CD4-positive, alpha-beta T cell treated with Interferon gamma for 1 hour (primary cell): ENCODE measurements around the gene C10orf143.
"Not testable (repeated sequence)": the region's sequence is repeated elsewhere in the genome, so short reads cannot be mapped to it uniquely, and the experiment has no call there.

Source experiments
- DNase-seq: peaks from one replicate; pipeline ENCODE4 v3.0.0-alpha.2; 2020

The C10orf143 gene

DNA sequence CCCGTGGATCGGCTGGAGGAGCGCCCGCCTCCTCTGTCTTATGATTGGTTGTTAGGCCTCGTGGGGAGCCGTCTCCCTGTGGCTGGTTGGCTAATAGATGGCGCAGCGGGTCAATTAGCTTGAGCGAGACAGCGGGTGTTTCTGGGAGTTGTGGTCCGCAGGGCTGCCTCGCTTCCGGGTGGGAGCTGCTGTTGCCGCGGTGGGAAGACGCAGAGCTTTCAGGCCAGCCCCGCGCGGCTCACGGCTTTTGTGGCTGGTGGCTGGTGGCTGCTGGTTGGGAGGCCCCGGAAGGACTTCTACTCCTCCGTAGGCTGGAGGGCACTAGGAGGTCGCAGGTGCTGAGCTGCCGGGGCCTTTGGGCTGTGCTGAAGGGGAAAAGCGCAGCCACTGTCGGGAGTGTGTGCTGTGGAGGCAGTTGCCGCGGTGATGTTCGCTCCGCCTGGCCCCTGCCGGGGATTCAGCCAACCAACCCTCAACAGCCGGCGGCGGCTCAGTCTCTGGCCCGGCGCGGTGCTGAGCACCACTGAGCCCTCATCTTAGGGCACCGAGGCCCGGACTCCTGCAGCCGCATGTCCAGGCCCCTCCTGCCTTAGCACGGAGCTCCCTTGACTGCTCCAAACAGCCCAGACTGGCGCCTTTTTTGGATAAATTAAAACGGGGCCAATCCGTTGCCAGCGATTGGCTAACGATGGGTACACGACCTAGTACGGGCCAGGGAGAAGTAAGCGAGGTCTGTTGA is 652 bp upstream of the C10orf143 start:
- DNase-seq: peak; percentile 96

DNA sequence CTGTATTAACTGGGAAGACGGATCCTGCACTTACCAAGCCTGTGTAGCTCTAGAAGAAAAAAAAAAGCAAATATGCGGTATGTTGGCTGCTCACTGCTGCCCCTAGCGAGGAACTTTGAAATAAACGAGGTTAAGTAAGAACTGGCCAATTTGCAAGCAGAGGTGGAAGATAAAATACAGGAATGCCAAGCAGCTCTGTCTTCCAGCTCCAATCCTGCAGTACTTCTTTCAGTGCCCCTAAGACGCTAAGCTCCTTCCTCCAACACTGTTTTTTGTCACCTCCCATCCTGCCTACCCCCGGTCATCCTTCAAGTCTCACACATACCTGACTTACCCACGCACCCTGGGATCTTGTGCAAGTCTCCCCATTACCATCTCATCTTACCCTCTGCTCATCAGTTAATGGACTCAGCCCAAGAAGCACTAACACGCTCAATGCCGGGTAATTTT is 809 bp downstream of the C10orf143 start:
- DNase-seq: peak; percentile 63

DNA sequence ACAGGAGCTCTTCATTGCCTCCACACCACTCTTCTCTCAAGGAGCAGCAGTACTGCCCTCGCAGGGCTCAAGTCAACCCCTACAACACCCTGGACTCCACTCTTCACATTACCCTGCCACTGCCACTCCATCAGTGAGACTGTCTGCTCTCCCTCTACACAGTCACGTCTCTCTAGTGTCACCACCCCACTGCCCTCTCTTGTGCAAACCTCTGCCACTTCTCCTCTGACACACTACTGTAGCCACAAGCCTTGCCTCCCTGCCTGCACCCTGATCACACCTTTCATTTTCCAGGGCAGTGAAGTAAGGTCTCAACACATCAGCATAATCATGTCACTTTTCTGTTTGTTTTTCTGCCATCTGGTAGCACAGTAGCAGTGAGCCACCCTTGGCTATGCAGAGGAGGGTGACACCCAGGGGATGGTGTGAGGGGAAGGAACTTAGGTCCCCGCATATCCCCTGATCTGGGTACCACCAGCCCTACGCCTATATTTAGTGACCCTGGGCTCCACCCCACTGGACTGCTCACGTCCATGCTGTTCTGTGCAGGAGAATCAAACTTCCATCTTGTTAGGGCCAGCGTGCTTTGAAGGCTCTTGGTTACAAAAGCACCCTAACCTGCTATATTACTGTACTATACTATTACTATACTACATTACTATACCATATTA is 1.6 kb downstream of the C10orf143 start:
- no peak for DNase-seq

DNA sequence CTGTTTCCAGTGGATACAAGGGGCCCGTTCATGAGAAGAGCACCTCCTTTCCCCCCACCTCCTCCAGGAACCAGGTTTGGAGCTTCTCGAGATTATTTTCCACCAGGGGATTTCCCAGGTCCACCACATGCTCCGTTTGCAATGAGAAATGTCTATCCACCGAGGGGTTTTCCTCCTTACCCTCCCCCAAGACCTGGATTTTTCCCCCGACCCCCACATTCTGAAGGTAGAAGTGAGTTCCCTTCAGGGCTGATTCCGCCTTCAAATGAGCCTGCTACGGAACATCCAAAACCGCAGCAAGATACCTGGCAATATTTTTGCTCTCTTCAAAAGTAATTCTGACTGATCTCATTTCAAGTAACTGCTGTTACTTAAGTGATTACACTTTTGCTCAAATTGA is 2.5 kb downstream of the C10orf143 start:
- DNase-seq: not testable (repeated sequence)

DNA sequence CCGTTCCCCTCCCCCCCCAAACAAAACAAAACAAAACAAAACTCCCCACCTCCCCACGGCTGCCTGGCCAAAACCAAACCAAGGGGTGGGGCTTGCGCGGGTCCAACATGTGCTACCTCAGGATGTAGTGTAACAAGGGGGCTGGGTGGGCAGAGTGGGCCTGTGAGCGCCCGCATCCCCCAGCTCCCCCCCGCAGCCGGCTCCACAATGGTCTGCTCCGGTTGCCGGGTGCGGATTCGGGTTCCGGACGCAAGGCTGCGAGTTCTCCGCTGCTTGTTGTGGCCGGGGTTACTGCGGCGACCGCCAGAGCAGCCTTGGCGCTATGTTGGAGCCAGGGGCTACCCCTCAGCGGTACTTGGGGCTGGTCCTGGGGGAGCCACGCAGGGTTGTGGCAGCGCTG is 4.9 kb downstream of the C10orf143 start:
- no peak for DNase-seq

DNA sequence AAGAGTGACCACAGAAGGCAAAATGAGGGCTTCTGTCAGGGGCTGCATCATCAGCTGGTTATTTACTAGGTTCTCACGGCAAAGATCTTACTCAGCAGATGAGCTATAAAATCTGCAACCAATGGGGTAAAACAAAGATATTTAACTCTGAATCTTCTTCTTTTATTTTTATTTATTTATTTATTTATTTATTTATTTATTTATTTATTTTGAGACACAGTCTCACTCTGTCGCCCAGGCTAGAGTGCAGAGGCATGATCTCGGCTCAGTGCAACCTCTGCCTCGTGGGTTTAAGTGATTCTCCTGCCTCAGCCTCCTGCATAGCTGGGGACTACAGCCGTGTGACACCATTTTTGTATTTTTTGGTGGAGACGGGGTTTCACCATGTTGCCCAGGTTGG is 11.3 kb downstream of the C10orf143 start:
- DNase-seq: no peak

DNA sequence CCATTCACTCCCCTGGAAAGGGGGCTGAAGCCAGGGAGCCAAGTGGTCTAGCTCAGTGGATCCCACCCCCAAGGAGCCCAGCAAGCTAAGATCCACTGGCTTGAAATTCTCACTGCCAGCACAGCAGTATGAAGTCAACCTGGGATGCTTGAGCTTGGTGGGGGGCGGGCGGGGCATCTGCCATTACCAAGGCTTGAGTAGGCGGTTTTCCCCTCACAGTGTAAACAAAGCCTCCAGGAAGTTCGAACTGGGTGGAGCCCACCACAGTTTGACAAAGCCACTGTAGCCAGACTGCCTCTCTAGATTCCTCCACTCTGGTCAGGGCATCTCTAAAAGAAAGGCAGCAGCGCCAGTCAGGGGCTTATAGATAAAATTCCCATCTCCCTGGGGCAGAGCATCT is 20.1 kb downstream of the C10orf143 start:
- DNase-seq: not testable (repeated sequence)

DNA sequence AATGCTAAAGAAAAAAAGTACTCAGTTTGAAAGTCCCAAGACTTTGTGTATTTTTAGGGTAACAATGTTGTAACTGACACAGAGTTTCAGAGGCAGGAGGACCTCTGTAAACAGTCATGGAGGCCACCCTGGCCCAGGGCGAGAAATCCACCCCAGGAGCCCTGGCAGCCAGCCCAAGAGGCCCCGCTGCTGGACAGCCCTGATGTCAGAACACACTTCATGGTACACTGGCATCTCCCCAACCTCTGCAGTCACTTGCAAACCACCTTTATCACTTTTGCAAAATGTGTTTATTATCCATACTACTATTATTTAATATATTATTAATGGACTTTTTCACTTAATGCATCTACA is 30.2 kb downstream of the C10orf143 start:
- no peak for DNase-seq

DNA sequence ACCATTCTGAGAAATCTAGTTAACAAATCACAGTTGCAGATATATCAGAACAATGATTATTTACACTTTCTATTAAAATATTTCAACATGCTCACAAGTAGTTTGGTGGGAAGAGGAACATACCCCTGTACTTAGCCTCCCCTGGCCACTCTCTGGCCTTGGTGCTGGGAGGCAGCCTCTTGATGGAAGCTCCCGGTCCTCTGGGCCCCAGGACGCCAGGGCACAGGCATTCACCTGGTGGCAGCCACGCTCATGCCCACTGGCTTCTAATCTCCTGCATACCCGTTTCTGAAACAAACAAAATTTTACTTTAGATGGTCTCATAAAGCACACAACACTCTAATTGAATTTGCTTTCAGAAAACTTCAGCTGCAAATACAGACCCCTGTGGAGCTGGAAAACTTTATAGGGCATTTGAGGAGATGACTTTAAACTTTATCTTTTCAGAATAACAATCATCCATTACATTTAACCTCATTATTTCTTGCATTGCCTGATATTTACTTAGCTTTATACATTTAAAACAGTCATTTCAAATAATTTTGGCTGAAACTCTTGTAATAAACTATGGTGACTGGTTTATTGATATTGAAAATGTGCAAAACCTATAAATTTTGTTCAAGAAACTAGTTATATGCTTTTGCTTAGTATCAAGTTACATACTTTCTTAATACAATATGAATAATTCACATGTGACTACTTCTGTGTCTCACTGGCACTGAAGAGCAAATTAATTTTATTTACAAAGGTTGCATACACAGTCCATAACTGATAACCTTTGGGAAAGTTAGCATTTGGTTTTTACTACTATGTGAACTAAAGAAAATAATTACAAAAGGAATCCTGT is 30.8 kb downstream of the C10orf143 start:
- DNase-seq: no peak

DNA sequence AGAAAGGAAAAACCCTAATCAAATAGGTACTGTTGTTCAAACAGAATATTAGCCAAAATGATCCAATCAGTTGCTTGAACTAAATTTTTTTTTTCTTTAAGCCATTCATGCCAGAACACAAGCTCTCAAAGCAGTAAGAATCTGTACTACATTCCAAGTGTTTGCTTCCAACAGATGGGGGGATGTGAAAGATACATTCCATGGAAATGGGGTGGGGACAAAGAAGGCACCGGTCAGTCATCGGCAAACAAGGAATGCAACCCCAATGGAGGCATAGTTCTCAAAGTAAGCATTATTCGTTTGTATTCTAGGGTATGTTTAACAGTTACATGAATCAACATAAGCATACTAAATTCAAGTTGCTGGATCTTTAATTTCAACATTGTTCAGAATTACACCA is 32.5 kb downstream of the C10orf143 start:
- DNase-seq: no peak

DNA sequence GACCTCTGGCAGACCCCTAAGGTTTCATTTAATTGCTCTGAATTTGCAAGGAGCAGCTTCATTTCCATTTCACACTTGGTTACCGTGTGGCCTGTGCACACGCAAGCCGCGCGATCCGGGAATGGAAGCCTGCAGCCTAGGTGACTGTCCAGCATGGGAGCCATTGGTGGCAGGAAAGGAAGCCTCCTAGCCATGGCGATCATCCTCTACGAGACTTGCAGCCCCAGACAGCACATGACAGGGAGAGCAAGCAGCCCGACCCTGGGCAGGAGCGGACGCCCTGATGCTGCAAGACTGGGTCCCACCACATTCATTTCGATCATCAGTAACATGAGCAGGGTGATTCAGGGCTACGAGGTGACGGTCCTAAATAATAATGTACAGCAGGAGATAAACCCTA is 33.9 kb downstream of the C10orf143 start:
- DNase-seq: no peak

DNA sequence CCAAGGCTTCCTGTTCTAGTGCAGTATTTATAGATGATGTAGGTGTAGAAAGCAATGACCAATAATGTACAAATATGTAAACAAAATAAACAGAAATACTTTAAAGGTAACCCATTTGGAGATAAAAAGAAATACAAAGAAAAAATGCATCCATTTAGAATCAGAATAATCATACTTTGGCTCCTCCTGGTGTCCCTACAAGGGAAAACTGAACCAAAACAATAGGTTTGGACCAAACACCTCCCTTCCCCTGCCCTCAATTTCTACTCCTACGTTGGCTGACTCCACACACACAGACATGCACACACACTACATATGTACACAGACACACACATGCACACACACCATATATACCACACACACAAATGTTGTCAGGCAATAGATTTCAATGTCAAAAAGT is 36.0 kb downstream of the C10orf143 start:
- DNase-seq: no peak

DNA sequence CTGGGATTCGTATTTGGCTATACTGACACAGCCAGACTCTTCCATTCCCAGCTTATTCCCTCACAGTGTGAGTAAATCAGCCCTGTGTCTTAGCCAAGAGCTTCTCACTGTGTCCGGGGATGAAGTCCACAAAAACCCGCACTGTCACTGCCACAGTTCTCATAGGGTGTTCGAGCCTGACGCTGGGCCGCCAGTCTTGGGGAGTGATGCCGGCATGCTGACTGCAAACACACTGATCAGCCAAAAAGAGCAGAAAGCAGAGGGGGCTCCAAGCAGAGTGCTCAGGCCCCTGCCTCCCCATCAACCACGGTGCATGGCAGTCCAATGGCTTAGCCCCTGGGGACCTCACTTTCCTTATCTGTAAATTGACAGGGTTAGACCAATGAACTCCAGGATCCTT is 36.7 kb downstream of the C10orf143 start:
- no peak for DNase-seq

DNA sequence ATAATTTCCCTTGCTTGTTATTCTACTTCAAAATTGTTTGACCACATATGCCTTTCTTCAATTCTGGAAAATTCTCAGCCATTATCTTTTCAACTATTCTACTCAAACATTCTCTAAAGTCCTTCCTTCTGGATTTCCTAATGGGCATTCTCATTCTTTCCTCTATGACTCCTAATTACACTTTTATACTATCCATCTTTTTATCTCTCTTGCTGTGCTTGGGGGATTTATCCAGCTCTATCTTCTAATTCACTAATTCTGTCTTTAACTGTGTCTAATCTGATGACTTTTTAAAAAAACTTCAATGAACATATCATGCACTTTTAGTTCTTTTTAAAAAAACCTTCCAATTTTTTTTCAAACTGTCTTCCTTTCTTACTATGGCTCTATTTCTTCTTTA is 38.4 kb downstream of the C10orf143 start:
- no peak for DNase-seq

DNA sequence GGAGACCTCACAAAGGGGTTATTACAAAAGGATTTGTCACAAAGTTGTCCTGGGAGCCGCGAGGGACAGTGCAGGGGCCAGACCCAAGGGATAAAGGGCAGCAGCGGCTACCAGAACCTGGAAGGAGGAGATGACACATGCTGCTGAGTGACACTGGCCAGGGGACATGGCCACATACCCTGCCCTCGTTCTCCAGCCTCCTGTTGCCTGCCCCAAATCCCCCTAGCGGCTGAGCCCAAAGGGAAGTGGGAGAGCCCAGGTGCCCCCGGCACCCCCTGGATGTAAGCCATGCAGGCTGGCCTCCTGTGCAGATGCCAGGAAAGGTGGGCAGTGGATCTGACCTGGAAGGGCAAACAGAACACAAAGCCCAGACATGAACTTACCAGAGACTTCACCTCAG is 42.7 kb downstream of the C10orf143 start:
- no peak for DNase-seq

DNA sequence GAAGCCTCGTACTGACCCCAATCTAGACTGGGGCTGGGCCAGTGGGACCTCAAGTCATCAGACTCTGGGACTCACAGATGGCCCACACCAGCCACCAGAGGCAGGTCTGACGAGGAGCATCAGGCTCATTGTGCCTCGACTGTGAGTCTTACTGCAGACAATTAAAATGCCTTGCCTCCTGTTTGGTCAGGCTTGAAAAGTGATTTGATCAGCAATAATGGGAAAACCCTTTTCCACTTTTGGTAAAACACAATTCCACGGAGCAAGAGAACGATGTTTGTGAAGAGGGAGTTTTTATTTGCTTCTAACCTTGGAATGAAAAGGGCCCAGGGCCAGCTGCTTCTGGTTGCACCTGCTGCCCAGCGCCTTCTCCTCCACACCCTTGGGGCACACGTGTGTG is 43.9 kb downstream of the C10orf143 start:
- DNase-seq: no peak

DNA sequence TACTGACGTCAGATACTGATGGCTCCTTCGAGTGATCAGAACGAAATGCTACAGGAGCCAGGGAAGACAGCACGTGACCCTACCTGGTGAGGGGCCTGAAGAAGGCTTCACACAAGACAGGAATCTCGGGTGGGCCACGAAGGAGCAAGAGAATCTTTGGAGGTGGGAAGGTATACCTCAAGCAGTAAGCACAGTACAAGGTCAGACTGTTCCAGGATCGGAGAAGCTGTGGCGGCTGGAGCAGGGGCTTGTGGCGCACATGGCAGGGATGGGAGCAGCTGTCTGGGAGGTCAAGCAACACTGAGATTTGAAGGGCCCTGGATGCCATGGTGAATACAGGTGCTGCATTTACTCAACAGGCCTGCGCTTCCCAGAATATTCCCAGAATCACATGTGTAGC is 45.4 kb downstream of the C10orf143 start:
- DNase-seq: no peak

DNA sequence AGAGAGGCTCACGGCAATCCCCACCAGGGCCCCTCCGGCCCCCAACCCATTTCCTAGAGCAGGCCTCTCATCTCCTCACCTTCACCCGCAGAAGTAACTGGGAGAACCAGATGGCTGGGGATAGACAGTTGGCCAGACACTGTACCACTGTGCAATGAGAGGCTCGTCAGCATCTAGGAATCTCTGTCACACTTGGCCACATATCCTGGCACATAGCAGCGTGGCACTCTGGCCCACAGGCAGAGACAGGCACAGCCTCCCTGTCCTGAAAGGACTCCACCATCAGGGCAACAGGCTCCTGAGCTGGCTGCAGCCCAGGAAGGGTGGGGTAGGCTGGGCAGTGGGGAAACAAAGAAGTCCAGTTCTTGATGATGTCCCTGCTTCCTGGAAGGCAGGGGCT is 45.8 kb downstream of the C10orf143 start:
- no peak for DNase-seq

DNA sequence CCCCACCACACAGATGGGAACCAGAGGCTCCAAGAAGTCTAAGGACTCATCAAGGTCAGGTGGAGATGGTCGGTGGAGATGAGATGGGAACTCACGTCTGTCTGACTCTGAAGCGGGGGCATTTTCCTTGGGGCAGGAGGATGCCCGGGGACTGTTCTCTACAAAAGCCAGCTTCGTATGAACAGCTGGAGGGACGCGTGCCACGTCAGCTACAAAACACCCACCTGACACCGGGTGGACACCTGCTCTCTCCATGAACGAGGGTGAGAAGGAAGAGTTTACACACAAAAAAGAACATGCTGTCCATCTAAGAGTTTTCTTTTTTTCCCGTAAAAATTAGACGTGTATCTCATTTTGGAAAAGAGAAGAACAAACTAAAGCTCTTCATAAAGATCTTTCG is 47.7 kb downstream of the C10orf143 start:
- DNase-seq: no peak

DNA sequence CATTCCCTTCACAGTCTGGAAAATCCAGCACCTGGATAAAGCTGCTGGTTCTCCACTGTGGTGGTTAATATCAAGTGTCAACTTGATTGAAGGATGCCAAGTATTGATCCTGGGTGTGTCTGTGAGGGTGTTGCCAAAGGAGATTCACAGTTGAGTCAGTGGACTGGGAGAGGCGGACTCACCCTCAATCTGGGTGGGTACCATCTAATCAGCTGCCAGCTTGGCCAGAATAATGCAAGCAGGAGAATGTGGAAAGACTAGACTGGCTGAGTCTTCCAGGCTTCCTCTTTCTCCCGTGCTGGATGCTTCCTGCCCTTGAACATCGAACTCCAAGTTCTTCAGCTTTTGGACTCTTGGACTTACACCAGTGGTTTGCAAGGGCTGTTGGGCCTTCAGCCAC is 48.4 kb downstream of the C10orf143 start:
- no peak for DNase-seq

DNA sequence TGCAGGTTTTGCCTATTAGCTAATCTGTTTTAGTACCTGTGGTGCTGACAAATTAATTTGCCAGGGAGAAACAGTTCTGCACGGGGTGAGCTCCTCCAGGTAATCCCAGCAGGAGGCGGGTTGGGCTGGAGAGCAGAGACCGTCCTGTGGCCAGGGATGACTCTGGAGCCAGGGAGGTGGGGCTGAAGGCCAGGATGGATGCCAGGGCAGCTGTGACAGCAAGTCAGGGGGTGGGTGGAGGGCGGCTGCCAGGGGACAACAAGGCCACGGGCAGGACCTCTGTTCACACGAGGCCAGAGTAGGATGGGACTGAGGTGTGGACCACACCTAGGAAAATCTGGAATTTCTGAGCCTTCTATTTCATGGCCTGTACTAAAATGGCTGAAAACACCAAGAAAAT is 48.9 kb downstream of the C10orf143 start:
- DNase-seq: no peak

DNA sequence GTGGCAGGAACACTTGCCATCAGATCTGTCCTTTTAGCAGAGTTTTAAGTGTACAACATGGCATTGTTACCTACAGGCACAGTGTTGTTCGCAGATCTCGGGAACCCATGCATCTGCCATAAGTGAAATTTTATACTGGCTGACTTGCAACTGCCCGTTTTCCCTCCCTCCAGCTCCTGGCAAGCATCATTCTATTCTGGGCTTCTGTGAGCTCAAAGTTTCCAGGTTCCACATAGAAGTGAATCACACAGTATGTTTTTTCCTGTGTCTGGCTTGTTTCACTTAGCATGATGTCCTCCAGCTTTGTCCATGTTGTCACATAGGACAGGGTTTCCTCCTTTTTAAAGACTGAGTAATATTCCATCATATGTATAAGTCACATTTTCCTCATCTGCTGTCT is 56.6 kb downstream of the C10orf143 start:
- DNase-seq: no peak

DNA sequence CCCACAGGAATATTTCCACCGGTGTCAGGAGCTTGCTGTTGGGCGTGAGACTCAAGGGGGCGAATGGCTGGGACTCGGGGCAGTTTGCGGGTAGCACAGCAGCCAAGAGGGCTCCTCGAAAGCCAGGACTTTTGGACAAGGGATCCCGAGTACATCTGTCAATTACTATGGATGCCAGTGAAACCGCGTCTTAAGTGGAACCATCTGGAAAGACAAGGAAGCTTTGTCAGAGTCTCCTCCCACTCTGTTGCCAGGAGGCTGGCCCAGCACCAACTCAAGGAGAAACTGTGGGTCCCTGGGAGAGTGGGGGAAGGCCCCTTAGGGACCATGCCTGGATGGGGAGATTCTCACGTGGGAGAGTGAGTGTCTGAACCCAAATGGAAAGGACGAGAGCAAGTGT is 57.1 kb downstream of the C10orf143 start:
- DNase-seq: no peak

DNA sequence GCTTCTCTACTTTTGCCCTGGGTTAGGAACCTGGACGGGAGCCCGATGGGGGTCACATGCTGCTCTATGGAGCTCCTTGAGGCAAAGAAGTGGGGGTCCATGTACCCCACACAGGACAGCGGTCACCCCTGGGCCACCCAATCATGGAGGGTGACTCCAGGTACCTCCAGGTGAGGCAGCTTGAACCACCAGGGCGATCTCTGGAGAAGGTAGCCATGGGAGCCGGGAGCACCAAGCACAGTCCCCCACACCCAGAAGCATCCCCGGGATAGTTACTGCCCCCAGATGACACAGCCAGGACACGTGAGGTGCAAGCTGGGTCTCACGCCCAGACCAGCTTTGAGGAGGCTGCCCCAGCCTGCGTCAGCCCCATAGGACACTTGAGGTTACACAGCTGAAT is 58.4 kb downstream of the C10orf143 start:
- no peak for DNase-seq
